ENCODE data around the gene ABCA13.

DNA sequence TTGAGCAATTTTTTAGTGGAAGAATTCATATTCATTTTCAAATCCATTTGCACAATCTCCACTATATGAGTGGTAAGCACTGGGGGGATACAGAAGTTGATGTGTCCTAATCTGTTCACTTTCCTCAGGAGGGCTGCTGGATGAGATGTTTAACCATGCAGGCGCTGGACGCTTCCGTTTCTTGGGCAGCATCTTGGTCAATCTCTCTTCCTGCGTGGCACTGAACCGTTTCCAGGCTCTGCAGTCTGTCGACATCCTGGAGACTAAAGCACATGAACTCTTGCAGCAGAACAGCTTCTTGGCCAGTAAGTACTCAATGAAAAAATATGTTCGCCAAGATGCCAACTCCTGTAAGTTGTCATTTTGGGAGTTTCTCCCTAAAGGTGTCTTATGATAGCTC is 179.3 kb downstream of the ABCA13 start:
- TF ChIP-seq, protein P1, sequence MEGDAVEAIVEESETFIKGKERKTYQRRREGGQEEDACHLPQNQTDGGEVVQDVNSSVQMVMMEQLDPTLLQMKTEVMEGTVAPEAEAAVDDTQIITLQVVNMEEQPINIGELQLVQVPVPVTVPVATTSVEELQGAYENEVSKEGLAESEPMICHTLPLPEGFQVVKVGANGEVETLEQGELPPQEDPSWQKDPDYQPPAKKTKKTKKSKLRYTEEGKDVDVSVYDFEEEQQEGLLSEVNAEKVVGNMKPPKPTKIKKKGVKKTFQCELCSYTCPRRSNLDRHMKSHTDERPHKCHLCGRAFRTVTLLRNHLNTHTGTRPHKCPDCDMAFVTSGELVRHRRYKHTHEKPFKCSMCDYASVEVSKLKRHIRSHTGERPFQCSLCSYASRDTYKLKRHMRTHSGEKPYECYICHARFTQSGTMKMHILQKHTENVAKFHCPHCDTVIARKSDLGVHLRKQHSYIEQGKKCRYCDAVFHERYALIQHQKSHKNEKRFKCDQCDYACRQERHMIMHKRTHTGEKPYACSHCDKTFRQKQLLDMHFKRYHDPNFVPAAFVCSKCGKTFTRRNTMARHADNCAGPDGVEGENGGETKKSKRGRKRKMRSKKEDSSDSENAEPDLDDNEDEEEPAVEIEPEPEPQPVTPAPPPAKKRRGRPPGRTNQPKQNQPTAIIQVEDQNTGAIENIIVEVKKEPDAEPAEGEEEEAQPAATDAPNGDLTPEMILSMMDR (conservative IDR thresholded peaks at IDR 0.05) = no peak
- TF ChIP-seq ZFX (IDR thresholded peaks at IDR 0.05) = no peak
